ENCODE results near the gene PHIP.
"Not testable (repeated sequence)": the region's sequence is repeated elsewhere in the genome, so short reads cannot be mapped to it uniquely, and the experiment has no call there.

Gene PHIP

GRCh38 chr6:79078075-79078969 lies at the start of gene PHIP:
Gene PHIP, minus strand, starts transcription at chr6:79078254. Its CDS starts 186 bp downstream, at chr6:79078068.
- DNase-seq (ENCODE audit: low read depth in 2 of 2), result peak; percentile 96

GRCh38 chr6:79127660-79128059 lies 49.6 kb upstream of the PHIP start:
- no peak for DNase-seq (ENCODE audit: low read depth in 2 of 2)

- no peak for DNase-seq (ENCODE audit: low read depth in 2 of 2)
Observed at GRCh38 chr6:79119217-79119616, 41.2 kb upstream of the PHIP start.

- no peak for DNase-seq (ENCODE audit: low read depth in 2 of 2)
Observed at GRCh38 chr6:79117752-79118151, 39.7 kb upstream of the PHIP start.

- DNase-seq (ENCODE audit: low read depth in 2 of 2), result no peak
Observed at GRCh38 chr6:79115553-79116182, 37.6 kb upstream of the PHIP start.

- no peak for DNase-seq (ENCODE audit: low read depth in 2 of 2)
Observed at GRCh38 chr6:79111549-79111948, 33.5 kb upstream of the PHIP start.

- no peak for DNase-seq (ENCODE audit: low read depth in 2 of 2)
Observed at GRCh38 chr6:79101164-79101563, 23.1 kb upstream of the PHIP start.

GRCh38 chr6:79100304-79100703 lies 22.2 kb upstream of the PHIP start:
- DNase-seq (ENCODE audit: low read depth in 2 of 2), result no peak

- no peak for DNase-seq (ENCODE audit: low read depth in 2 of 2)
Observed at GRCh38 chr6:79094938-79095337, 16.9 kb upstream of the PHIP start.

GRCh38 chr6:79091801-79092200 lies 13.7 kb upstream of the PHIP start:
- DNase-seq (ENCODE audit: low read depth in 2 of 2), result not testable (repeated sequence)

- no peak for DNase-seq (ENCODE audit: low read depth in 2 of 2)
Observed at GRCh38 chr6:79089552-79090404, 11.7 kb upstream of the PHIP start.

GRCh38 chr6:79084693-79085092 lies 6.6 kb upstream of the PHIP start:
- DNase-seq (ENCODE audit: low read depth in 2 of 2), result peak in 1 of 2 experiments; percentile 7

GRCh38 chr6:79082304-79082703 lies 4.2 kb upstream of the PHIP start:
- no peak for DNase-seq (ENCODE audit: low read depth in 2 of 2)

GRCh38 chr6:79081663-79082062 lies 3.6 kb upstream of the PHIP start:
- no peak for DNase-seq (ENCODE audit: low read depth in 2 of 2)

GRCh38 chr6:79079561-79080041 lies 1.5 kb upstream of the PHIP start:
- no peak for DNase-seq (ENCODE audit: low read depth in 2 of 2)

GRCh38 chr6:79077715-79078074 lies 359 bp downstream of the PHIP start:
- DNase-seq (ENCODE audit: low read depth in 2 of 2), result no peak

- peak; percentile 79 to 82 for DNase-seq (ENCODE audit: low read depth in 2 of 2)
Observed at GRCh38 chr6:79076782-79077641, 1.0 kb downstream of the PHIP start.

GRCh38 chr6:79076160-79076559 lies 1.9 kb downstream of the PHIP start:
- DNase-seq (ENCODE audit: low read depth in 2 of 2), result no peak

GRCh38 chr6:79073888-79074287 lies 4.2 kb downstream of the PHIP start:
- no peak for DNase-seq (ENCODE audit: low read depth in 2 of 2)

GRCh38 chr6:79072640-79073181 lies 5.3 kb downstream of the PHIP start:
- no peak for DNase-seq (ENCODE audit: low read depth in 2 of 2)

- DNase-seq (ENCODE audit: low read depth in 2 of 2), result no peak
Observed at GRCh38 chr6:79071547-79071946, 6.5 kb downstream of the PHIP start.
